ENCODE results near the gene PTPRA. TPM values are rescaled to one million over a fixed set of nuclear protein-coding genes. Genes with fewer than 3 reads are reported as not detected.

The PTPRA gene
- total RNA-seq, 1 experiment from 2014 or later: 47.2 TPM

- TF ChIP-seq ZMAT4 (CRISPR knock-in tag; IDR thresholded peaks at IDR 0.05): no peak
- TF ChIP-seq ZBTB21 (CRISPR knock-in tag; IDR thresholded peaks at IDR 0.05; ENCODE audit: borderline replicate concordance): no peak
- no peak for TF ChIP-seq TEAD1 (CRISPR knock-in tag; IDR thresholded peaks at IDR 0.05)
These were observed 170.0 kb downstream of the PTPRA start, which contains the start of gene GNRH2 (continued) for GRCh38 chr20:3043322-3043721.

DNA sequence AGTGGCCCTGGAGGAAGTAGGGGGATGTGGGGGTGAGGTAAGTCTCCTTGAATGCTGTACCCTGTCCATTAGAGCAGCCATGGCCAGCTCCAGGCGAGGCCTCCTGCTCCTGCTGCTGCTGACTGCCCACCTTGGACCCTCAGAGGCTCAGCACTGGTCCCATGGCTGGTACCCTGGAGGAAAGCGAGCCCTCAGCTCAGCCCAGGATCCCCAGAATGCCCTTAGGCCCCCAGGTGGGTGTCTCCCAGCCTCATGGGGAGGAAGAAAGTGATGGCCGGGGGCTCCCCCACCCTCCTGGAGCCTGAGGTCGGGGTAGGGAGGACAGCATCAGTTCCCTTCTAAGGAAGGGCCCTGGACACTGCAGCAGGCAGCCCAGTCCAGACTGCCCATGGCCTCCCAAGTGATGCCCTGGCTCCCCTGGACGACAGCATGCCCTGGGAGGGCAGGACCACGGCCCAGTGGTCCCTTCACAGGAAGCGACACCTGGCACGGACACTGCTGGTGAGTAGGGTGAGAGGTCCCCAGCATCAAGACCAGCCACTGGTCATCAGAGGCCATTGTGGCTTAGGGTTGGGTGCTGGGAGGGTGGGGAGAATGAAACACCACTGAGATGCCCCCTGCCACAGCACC lies 171.2 kb downstream of the PTPRA start:
- Mint-ChIP-seq H3K4me1 (peaks cover 26% of the 10 kb centered on the region), H3K27ac (no peak overlapping the region), H3K4me3 (peak overlapping the region; percentile 80; the same call in 1 of the 2 replicates), H3K9me3 (no peaks in the 10 kb centered on the region), H3K27me3 (ENCODE audit: low read depth) (no peaks in the 10 kb centered on the region), H3K36me3 (peaks cover 31% of the 10 kb centered on the region)
- DNase-seq (ENCODE audit: low spot score): no peak
- ChIA-PET CTCF (interaction anchor here (1.2 to 2.7 kb wide), 3 partner anchors 9 to 288 kb away, joined by 3 to 13 read pairs (median 4); no protein-coding TSS in a partner anchor), POLR2A (no interaction called here)
- ATAC-seq: no peak
- TF ChIP-seq ZNF263 (CRISPR knock-in tag; IDR thresholded peaks at IDR 0.05; ENCODE audit: low read depth) (no peak), KAT7 (CRISPR knock-in tag; IDR thresholded peaks at IDR 0.05; ENCODE audit: borderline replicate concordance) (no peak), OVOL2 (CRISPR knock-in tag; IDR thresholded peaks at IDR 0.05; ENCODE audit: borderline replicate concordance) (no peak), SMAD3 (CRISPR knock-in tag; IDR thresholded peaks at IDR 0.05; ENCODE audit: borderline replicate concordance) (no peak), NR1H2 (CRISPR knock-in tag; IDR thresholded peaks at IDR 0.05) (no peak), PRDM15 (CRISPR knock-in tag; IDR thresholded peaks at IDR 0.05) (no peak), PRRX2 (CRISPR knock-in tag; IDR thresholded peaks at IDR 0.05) (no peak)
- TF ChIP-seq, protein P1, sequence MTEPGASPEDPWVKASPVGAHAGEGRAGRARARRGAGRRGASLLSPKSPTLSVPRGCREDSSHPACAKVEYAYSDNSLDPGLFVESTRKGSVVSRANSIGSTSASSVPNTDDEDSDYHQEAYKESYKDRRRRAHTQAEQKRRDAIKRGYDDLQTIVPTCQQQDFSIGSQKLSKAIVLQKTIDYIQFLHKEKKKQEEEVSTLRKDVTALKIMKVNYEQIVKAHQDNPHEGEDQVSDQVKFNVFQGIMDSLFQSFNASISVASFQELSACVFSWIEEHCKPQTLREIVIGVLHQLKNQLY (CRISPR knock-in tag; IDR thresholded peaks at IDR 0.05): no peak

- peaks cover 33% of the 10 kb centered on the region for H3K36me3 Mint-ChIP-seq
- peak overlapping the region; percentile 80 for H3K4me3 Mint-ChIP-seq
- ChIA-PET CTCF (interaction anchor here (1.2 kb wide), 2 partner anchors 8 to 289 kb away, joined by 3 to 4 read pairs; no protein-coding TSS in a partner anchor), POLR2A (interaction anchor here (0.6 to 1.0 kb wide), 2 partner anchors 172 to 190 kb away, joined by 3 read pairs; partner anchors contain the start of gene PTPRA)
- DNase-seq (ENCODE audit: low spot score) (no peak), ATAC-seq (peak; percentile 59)
- H3K4me1 Mint-ChIP-seq: peaks cover 26% of the 10 kb centered on the region
- no peaks in the 10 kb centered on the region for H3K27me3 Mint-ChIP-seq (ENCODE audit: low read depth)
- TF ChIP-seq ELF4 (CRISPR knock-in tag; IDR thresholded peaks at IDR 0.05; ENCODE audit: low read depth) (0 out of 2 replicates have a peak, but pooled peaks have one; percentile 13), ETV6 (CRISPR knock-in tag; IDR thresholded peaks at IDR 0.05) (no peak), TEAD1 (CRISPR knock-in tag; IDR thresholded peaks at IDR 0.05) (0 out of 2 replicates have a peak, but pooled peaks have one; percentile 5), ZMAT4 (CRISPR knock-in tag; IDR thresholded peaks at IDR 0.05) (no peak), ATF1 (CRISPR knock-in tag; IDR thresholded peaks at IDR 0.05) (0 out of 2 replicates have a peak, but pooled peaks have one; percentile 7), ATF3 (CRISPR knock-in tag; conservative IDR thresholded peaks at IDR 0.05) (no peak)
- TF ChIP-seq, protein P2, sequence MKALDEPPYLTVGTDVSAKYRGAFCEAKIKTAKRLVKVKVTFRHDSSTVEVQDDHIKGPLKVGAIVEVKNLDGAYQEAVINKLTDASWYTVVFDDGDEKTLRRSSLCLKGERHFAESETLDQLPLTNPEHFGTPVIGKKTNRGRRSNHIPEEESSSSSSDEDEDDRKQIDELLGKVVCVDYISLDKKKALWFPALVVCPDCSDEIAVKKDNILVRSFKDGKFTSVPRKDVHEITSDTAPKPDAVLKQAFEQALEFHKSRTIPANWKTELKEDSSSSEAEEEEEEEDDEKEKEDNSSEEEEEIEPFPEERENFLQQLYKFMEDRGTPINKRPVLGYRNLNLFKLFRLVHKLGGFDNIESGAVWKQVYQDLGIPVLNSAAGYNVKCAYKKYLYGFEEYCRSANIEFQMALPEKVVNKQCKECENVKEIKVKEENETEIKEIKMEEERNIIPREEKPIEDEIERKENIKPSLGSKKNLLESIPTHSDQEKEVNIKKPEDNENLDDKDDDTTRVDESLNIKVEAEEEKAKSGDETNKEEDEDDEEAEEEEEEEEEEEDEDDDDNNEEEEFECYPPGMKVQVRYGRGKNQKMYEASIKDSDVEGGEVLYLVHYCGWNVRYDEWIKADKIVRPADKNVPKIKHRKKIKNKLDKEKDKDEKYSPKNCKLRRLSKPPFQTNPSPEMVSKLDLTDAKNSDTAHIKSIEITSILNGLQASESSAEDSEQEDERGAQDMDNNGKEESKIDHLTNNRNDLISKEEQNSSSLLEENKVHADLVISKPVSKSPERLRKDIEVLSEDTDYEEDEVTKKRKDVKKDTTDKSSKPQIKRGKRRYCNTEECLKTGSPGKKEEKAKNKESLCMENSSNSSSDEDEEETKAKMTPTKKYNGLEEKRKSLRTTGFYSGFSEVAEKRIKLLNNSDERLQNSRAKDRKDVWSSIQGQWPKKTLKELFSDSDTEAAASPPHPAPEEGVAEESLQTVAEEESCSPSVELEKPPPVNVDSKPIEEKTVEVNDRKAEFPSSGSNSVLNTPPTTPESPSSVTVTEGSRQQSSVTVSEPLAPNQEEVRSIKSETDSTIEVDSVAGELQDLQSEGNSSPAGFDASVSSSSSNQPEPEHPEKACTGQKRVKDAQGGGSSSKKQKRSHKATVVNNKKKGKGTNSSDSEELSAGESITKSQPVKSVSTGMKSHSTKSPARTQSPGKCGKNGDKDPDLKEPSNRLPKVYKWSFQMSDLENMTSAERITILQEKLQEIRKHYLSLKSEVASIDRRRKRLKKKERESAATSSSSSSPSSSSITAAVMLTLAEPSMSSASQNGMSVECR (CRISPR knock-in tag; IDR thresholded peaks at IDR 0.05; ENCODE audit: borderline replicate concordance): no peak
- H3K9me3 Mint-ChIP-seq: no peaks in the 10 kb centered on the region
- peak overlapping the region; percentile 58 for H3K27ac Mint-ChIP-seq
These were observed 171.9 kb downstream of the PTPRA start for GRCh38 chr20:3045042-3045815.

Measured in WTC11 (cell line).